Endodermal cell (in vitro differentiated cells): ENCODE data around the gene ARID4B. TPM values are rescaled to one million over a fixed set of nuclear protein-coding genes. Genes with fewer than 3 reads are reported as not detected.

ENCODE experiments used
- DNase-seq: peaks from one replicate; pipeline ENCODE4 v3.0.0-alpha.2; 2017
- H3K27ac ChIP-seq: 2 replicates; pipeline ENCODE4 v1.5.1; 2013; ENCODE audit warnings: mild to moderate bottlenecking, low read depth, low read length, moderate library complexity
- H3K27me3 ChIP-seq: 2 replicates; pipeline ENCODE4 v1.6.1; 2013; ENCODE audit warnings: mild to moderate bottlenecking, low read length, moderate library complexity; ENCODE audit not compliant: insufficient read depth, control insufficient read depth, poor library complexity, severe bottlenecking
- H3K36me3 ChIP-seq: 2 replicates; pipeline ENCODE4 v1.7.0; 2013; ENCODE audit warnings: mild to moderate bottlenecking, low read length, moderate library complexity; ENCODE audit not compliant: control insufficient read depth, insufficient read depth
- H3K4me1 ChIP-seq: one replicate; pipeline ENCODE4 v1.7.0; 2013; ENCODE audit warnings: low read length; ENCODE audit not compliant: control insufficient read depth, insufficient read depth
- H3K4me3 ChIP-seq: 2 replicates; pipeline ENCODE4 v1.5.1; 2013; ENCODE audit warnings: mild to moderate bottlenecking, low read length, moderate library complexity
- H3K9ac ChIP-seq: 2 replicates; pipeline ENCODE4 v1.6.1; 2013; ENCODE audit warnings: mild to moderate bottlenecking, low read length, moderate library complexity; ENCODE audit not compliant: poor library complexity, severe bottlenecking; ENCODE audit errors: extremely low read depth
- H3K9me3 ChIP-seq: 2 replicates; pipeline ENCODE4 v1.6.1; 2013; ENCODE audit warnings: mild to moderate bottlenecking, low read length, moderate library complexity; ENCODE audit not compliant: control insufficient read depth
- H3K27ac Mint-ChIP-seq: 2 replicates; pipeline ENCODE4 v1.8.0; 2020; ENCODE audit warnings: mixed read lengths
- H3K27me3 Mint-ChIP-seq: 2 replicates; pipeline ENCODE4 v1.8.0; 2021; ENCODE audit warnings: mild to moderate bottlenecking, mixed read lengths; ENCODE audit not compliant: insufficient read depth
- H3K36me3 Mint-ChIP-seq: 2 replicates; pipeline ENCODE4 v1.8.0; 2020; ENCODE audit warnings: low read depth, mixed read lengths
- H3K4me1 Mint-ChIP-seq: 2 replicates; pipeline ENCODE4 v1.8.0; 2020; ENCODE audit warnings: mixed read lengths
- H3K4me3 Mint-ChIP-seq: 2 replicates; pipeline ENCODE4 v1.8.0; 2020; ENCODE audit warnings: mild to moderate bottlenecking, moderate library complexity, mixed read lengths
- H3K9me3 Mint-ChIP-seq: 2 replicates; pipeline ENCODE4 v1.8.0; 2020; ENCODE audit warnings: mild to moderate bottlenecking, mixed read lengths
- CTCF ChIP-seq: fragments of 200-600 bp; sonication (generic); conservative IDR thresholded peaks from 2 replicates; pipeline ENCODE4 v1.5.0; 2021; ENCODE audit warnings: antibody characterized with exemption, mild to moderate bottlenecking
- WGBS, 2 experiments: methylation state at CpG; one replicate each; pipeline versions ENCODE4 v1.1.5 to v1.1.7; 2013; ENCODE audit warnings: missing lambda C conversion rate in 2 of 2, mixed read lengths in 1 of 2; ENCODE audit not compliant: insufficient coverage in 1 of 2, insufficient read length in 1 of 2; 5-methylcytosine and 5-hydroxymethylcytosine counted together
- total RNA-seq, 2 donors: library from RNA; stranded (reverse); fragmentation: NEBNext Ultra II Directional in 1 of 2; extraction: Animal tissue kit (Norgen Biotek cat#: 25700) in 1 of 2; gene quantifications; 2 replicates in 1 of 2; 3 replicates in 1 of 2; pipeline ENCODE4 v1.2.1, GENCODE V29; 2021

The ARID4B gene
- total RNA-seq, 2 donors from 2014 or later = 40.6 to 43.1 TPM

GRCh38 chr1:235295902-235296350 lies 32.1 kb downstream of the ARID4B start:
- H3K27ac Mint-ChIP-seq = peak overlapping the region; percentile 44
- H3K27ac ChIP-seq = no peak overlapping the region
- no peaks in the 10 kb centered on the region for H3K27me3 ChIP-seq
- DNase-seq = no peak
- peaks cover 13% of the 10 kb centered on the region for H3K36me3 ChIP-seq
- 95 to 100% methylated on average over 3 to 5 of the region's 5 CpGs for WGBS, 2 experiments
- peaks cover 18% of the 10 kb centered on the region for H3K4me1 Mint-ChIP-seq
- H3K4me1 ChIP-seq = peaks cover 6% of the 10 kb centered on the region
- peaks cover 18% of the 10 kb centered on the region for H3K36me3 Mint-ChIP-seq
- H3K4me3 ChIP-seq = no peak overlapping the region
- H3K9ac ChIP-seq = no peak overlapping the region
- no peaks in the 10 kb centered on the region for H3K27me3 Mint-ChIP-seq
- no peak for TF ChIP-seq CTCF
- peaks cover 13% of the 10 kb centered on the region for H3K9me3 ChIP-seq
- H3K9me3 Mint-ChIP-seq = peaks cover 15% of the 10 kb centered on the region
- H3K4me3 Mint-ChIP-seq = no peak overlapping the region

- Histone ChIP-seq H3K9ac (peak overlapping the region; percentile 3), H3K27me3 (no peaks in the 10 kb centered on the region), H3K4me1 (peaks cover 8% of the 10 kb centered on the region), H3K9me3 (peaks cover 13% of the 10 kb centered on the region), H3K36me3 (peaks cover 13% of the 10 kb centered on the region), H3K27ac (no peak overlapping the region), H3K4me3 (no peak overlapping the region)
- Mint-ChIP-seq H3K4me1 (peaks cover 11% of the 10 kb centered on the region), H3K9me3 (peaks cover 15% of the 10 kb centered on the region), H3K27ac (no peak overlapping the region), H3K36me3 (peaks cover 16% of the 10 kb centered on the region), H3K27me3 (no peaks in the 10 kb centered on the region), H3K4me3 (no peak overlapping the region)
- no peak for DNase-seq
- TF ChIP-seq CTCF = no peak
Observed at GRCh38 chr1:235293322-235293942, 34.5 kb downstream of the ARID4B start.

- Histone ChIP-seq H3K4me1 (peaks cover 11% of the 10 kb centered on the region), H3K27ac (no peak overlapping the region), H3K4me3 (no peak overlapping the region), H3K36me3 (peaks cover 10% of the 10 kb centered on the region), H3K27me3 (no peaks in the 10 kb centered on the region), H3K9ac (no peak overlapping the region), H3K9me3 (peaks cover 9% of the 10 kb centered on the region)
- H3K9me3 Mint-ChIP-seq = peaks cover 12% of the 10 kb centered on the region
- H3K4me3 Mint-ChIP-seq = no peak overlapping the region
- no peak for DNase-seq
- peaks cover 13% of the 10 kb centered on the region for H3K36me3 Mint-ChIP-seq
- H3K27ac Mint-ChIP-seq = peak overlapping the region; percentile 50
- no peak for TF ChIP-seq CTCF
- H3K27me3 Mint-ChIP-seq = no peaks in the 10 kb centered on the region
- peaks cover 12% of the 10 kb centered on the region for H3K4me1 Mint-ChIP-seq
- WGBS, 2 experiments = 91% methylated on average over 4 of the region's 4 CpGs; no CpG with 5 or more reads in 1 of the 2 experiments
Observed at GRCh38 chr1:235292790-235293189, 35.2 kb downstream of the ARID4B start.
